Trophoblast cell (in vitro differentiated cells and primary cell): Measurements from ENCODE around the gene ANKRD35.

ENCODE experiments used
- DNase-seq, 2 donors: peaks; one replicate each; pipeline ENCODE4 v3.0.0-alpha.2; 2016
- H2AFZ ChIP-seq: 2 replicates; pipeline ENCODE4 v1.6.1; 2013; ENCODE audit warnings: low read length, moderate library complexity, mild to moderate bottlenecking; ENCODE audit not compliant: insufficient read depth, poor library complexity
- H2AK5ac ChIP-seq: 2 replicates; pipeline ENCODE4 v1.6.1; 2013; ENCODE audit warnings: mild to moderate bottlenecking, low read length
- H2BK120ac ChIP-seq: 2 replicates; pipeline ENCODE4 v1.6.1; 2013; ENCODE audit warnings: low read length, mild to moderate bottlenecking, moderate library complexity; ENCODE audit not compliant: insufficient read depth, poor library complexity
- H2BK12ac ChIP-seq: 2 replicates; pipeline ENCODE4 v1.6.1; 2013; ENCODE audit warnings: mild to moderate bottlenecking, low read length, moderate library complexity
- H2BK5ac ChIP-seq: 2 replicates; pipeline ENCODE4 v1.6.1; 2013; ENCODE audit warnings: low read length, low read depth, moderate library complexity, mild to moderate bottlenecking; ENCODE audit not compliant: poor library complexity
- H3K14ac ChIP-seq: 2 replicates; pipeline ENCODE4 v1.6.1; 2013; ENCODE audit warnings: mild to moderate bottlenecking, low read length
- H3K18ac ChIP-seq: 2 replicates; pipeline ENCODE4 v1.6.1; 2013; ENCODE audit warnings: mild to moderate bottlenecking, low read length
- H3K23ac ChIP-seq: 2 replicates; pipeline ENCODE4 v1.6.1; 2013; ENCODE audit warnings: low read length
- H3K27ac ChIP-seq: 2 replicates; pipeline ENCODE4 v1.5.1; 2013; ENCODE audit warnings: low read depth, mild to moderate bottlenecking, inconsistent platforms, low read length, moderate library complexity
- H3K27me3 ChIP-seq: 2 replicates; pipeline ENCODE4 v1.6.1; 2013; ENCODE audit warnings: inconsistent platforms, mild to moderate bottlenecking, low read length, moderate library complexity; ENCODE audit not compliant: insufficient read depth
- H3K36me3 ChIP-seq, 2 experiments: 1 replicate in 1 of 2; 2 replicates in 1 of 2; pipeline ENCODE4 v1.6.1; 2013; ENCODE audit warnings: low read length in 2 of 2, mild to moderate bottlenecking in 2 of 2, moderate library complexity in 1 of 2; ENCODE audit not compliant: insufficient read depth in 2 of 2, control insufficient read depth in 1 of 2
- H3K4ac ChIP-seq: 2 replicates; pipeline ENCODE4 v1.6.1; 2013; ENCODE audit warnings: low read depth, mild to moderate bottlenecking, low read length, moderate library complexity
- H3K4me1 ChIP-seq, 2 experiments: 1 replicate in 1 of 2; 2 replicates in 1 of 2; pipeline ENCODE4 v1.6.1; 2013; ENCODE audit warnings: low read length in 2 of 2, mild to moderate bottlenecking in 2 of 2, moderate library complexity in 1 of 2; ENCODE audit not compliant: insufficient read depth in 2 of 2, control insufficient read depth in 1 of 2
- H3K4me2 ChIP-seq: 2 replicates; pipeline ENCODE4 v1.6.1; 2013; ENCODE audit warnings: inconsistent platforms, mild to moderate bottlenecking, low read length, moderate library complexity
- H3K4me3 ChIP-seq: 2 replicates; pipeline ENCODE4 v1.5.1; 2013; ENCODE audit warnings: mild to moderate bottlenecking, low read depth, low read length, inconsistent platforms
- H3K79me1 ChIP-seq: one replicate; pipeline ENCODE4 v1.6.1; 2013; ENCODE audit warnings: low read length
- H3K79me2 ChIP-seq: 2 replicates; pipeline ENCODE4 v1.6.1; 2013; ENCODE audit warnings: low read length, mild to moderate bottlenecking; ENCODE audit not compliant: control insufficient read depth, insufficient read depth, poor library complexity
- H3K9ac ChIP-seq: 2 replicates; pipeline ENCODE4 v1.6.1; 2013; ENCODE audit warnings: mild to moderate bottlenecking, low read length
- H3K9me3 ChIP-seq: 2 replicates; pipeline ENCODE4 v1.6.1; 2013; ENCODE audit warnings: low read depth, mild to moderate bottlenecking, control low read depth, inconsistent platforms, low read length; ENCODE audit not compliant: insufficient read depth
- H4K12ac ChIP-seq: 2 replicates; pipeline ENCODE4 v1.6.1; 2013; ENCODE audit warnings: low read depth, mild to moderate bottlenecking, low read length, moderate library complexity
- H4K8ac ChIP-seq: 2 replicates; pipeline ENCODE4 v1.6.1; 2013; ENCODE audit warnings: low read depth, mild to moderate bottlenecking, low read length, moderate library complexity
- H4K91ac ChIP-seq: one replicate; pipeline ENCODE4 v1.6.1; 2013; ENCODE audit warnings: low read depth, mild to moderate bottlenecking, low read length, moderate library complexity
- WGBS: extraction: QIAGEN DNeasy Blood & Tissue Kit; methylation state at CpG from one replicate; pipeline ENCODE4 v1.1.7; 2013; ENCODE audit warnings: missing lambda C conversion rate; ENCODE audit not compliant: insufficient read length, insufficient coverage; ENCODE audit errors: extremely low coverage; 5-methylcytosine and 5-hydroxymethylcytosine counted together

The ANKRD35 gene

DNA sequence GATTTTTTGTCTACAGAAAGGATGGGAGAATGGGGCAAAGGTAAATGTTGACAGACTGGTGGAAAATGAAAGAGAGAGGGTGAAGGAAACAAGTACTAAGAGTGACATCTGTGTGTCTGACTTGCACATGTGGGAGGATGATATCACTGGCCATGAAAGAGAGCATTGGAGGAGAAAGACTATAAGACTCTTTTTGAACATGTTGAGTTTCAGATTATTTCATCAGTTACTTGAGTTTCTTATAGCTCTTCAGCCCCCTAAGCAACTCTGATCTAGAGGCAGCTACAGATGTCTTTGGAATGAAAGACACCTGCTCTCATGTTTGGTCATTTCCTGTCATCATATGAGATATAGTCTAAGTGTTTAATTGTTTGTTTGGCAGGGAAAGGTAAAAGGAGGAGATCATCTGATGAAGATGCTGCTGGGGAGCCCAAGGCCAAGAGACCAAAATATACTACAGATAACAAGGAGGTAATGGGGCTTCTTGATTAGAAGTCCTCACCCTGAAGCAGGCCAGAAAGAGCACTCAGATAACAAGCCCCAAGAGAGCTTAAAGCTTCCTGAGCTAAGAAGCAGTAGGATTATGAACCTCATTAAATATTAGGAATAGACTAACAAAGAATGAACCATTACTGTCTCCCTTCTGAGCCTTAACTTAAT, 57.2 kb downstream of the ANKRD35 start:
- H3K9me3 ChIP-seq, result no peaks in the 10 kb centered on the region
- no peak overlapping the region for H2BK5ac ChIP-seq
- H3K18ac ChIP-seq, result no peak overlapping the region
- H3K4me3 ChIP-seq, result no peak overlapping the region
- no peak overlapping the region for H3K9ac ChIP-seq
- H3K23ac ChIP-seq, result no peak overlapping the region
- H2AK5ac ChIP-seq, result no peak overlapping the region
- no peak overlapping the region for H3K4ac ChIP-seq
- peaks cover 7% of the 10 kb centered on the region for H3K79me1 ChIP-seq
- no peak overlapping the region for H2AFZ ChIP-seq
- no peak overlapping the region for H4K8ac ChIP-seq
- H2BK12ac ChIP-seq, result no peak overlapping the region
- H3K79me2 ChIP-seq, result peaks cover 6% of the 10 kb centered on the region
- no peak overlapping the region for H3K14ac ChIP-seq
- H2BK120ac ChIP-seq, result no peak overlapping the region
- no peak overlapping the region for H3K4me2 ChIP-seq
- H4K12ac ChIP-seq, result no peak overlapping the region
- H3K36me3 ChIP-seq, result peaks cover 20 to 37% of the 10 kb centered on the region in 2 experiments
- H4K91ac ChIP-seq, result no peak overlapping the region
- no peaks in the 10 kb centered on the region for H3K27me3 ChIP-seq
- H3K27ac ChIP-seq, result no peak overlapping the region
- no peak for DNase-seq
- H3K4me1 ChIP-seq, result peaks cover 0 to 2% of the 10 kb centered on the region in 2 experiments

- no peak overlapping the region for H2BK12ac ChIP-seq
- no peak overlapping the region for H4K91ac ChIP-seq
- H3K14ac ChIP-seq, result no peak overlapping the region
- H4K12ac ChIP-seq, result no peak overlapping the region
- no peak overlapping the region for H2AFZ ChIP-seq
- H3K23ac ChIP-seq, result no peak overlapping the region
- no peaks in the 10 kb centered on the region for H3K9me3 ChIP-seq
- no peak overlapping the region for H3K4ac ChIP-seq
- H3K36me3 ChIP-seq, result peaks cover 17 to 32% of the 10 kb centered on the region in 2 experiments
- peaks cover 7% of the 10 kb centered on the region for H3K79me1 ChIP-seq
- no peak overlapping the region for H4K8ac ChIP-seq
- no peak overlapping the region for H2AK5ac ChIP-seq
- no peak overlapping the region for H3K27ac ChIP-seq
- no peak overlapping the region for H2BK5ac ChIP-seq
- no peak overlapping the region for H3K4me3 ChIP-seq
- no peaks in the 10 kb centered on the region for H3K27me3 ChIP-seq
- DNase-seq, result no peak
- H3K9ac ChIP-seq, result no peak overlapping the region
- peaks cover 6% of the 10 kb centered on the region for H3K79me2 ChIP-seq
- H2BK120ac ChIP-seq, result no peak overlapping the region
- peaks cover 0 to 2% of the 10 kb centered on the region in 2 experiments for H3K4me1 ChIP-seq
- H3K18ac ChIP-seq, result no peak overlapping the region
- H3K4me2 ChIP-seq, result no peak overlapping the region
Measured at GRCh38 chr1:145827966-145828365, 57.7 kb downstream of the ANKRD35 start.

- no peak overlapping the region for H3K27ac ChIP-seq
- no peak overlapping the region for H2BK12ac ChIP-seq
- H3K9ac ChIP-seq, result no peak overlapping the region
- H3K4me1 ChIP-seq, result peaks cover 0 to 2% of the 10 kb centered on the region in 2 experiments
- H3K14ac ChIP-seq, result no peak overlapping the region
- H3K79me2 ChIP-seq, result peaks cover 6% of the 10 kb centered on the region
- H3K27me3 ChIP-seq, result no peaks in the 10 kb centered on the region
- no peak overlapping the region for H4K8ac ChIP-seq
- H2BK5ac ChIP-seq, result no peak overlapping the region
- H3K4me2 ChIP-seq, result no peak overlapping the region
- H4K91ac ChIP-seq, result no peak overlapping the region
- no peak overlapping the region for H3K23ac ChIP-seq
- H3K9me3 ChIP-seq, result no peaks in the 10 kb centered on the region
- no peak overlapping the region for H2AFZ ChIP-seq
- H3K79me1 ChIP-seq, result peaks cover 7% of the 10 kb centered on the region
- no peak overlapping the region for H2AK5ac ChIP-seq
- DNase-seq, result no peak
- H3K4ac ChIP-seq, result no peak overlapping the region
- no peak overlapping the region for H3K4me3 ChIP-seq
- no peak overlapping the region for H2BK120ac ChIP-seq
- no peak overlapping the region for H4K12ac ChIP-seq
- H3K18ac ChIP-seq, result no peak overlapping the region
- peaks cover 13 to 24% of the 10 kb centered on the region in 2 experiments for H3K36me3 ChIP-seq
- no CpG with 5 or more reads among the region's 2 CpGs for WGBS
Measured at GRCh38 chr1:145826030-145826429, 59.6 kb downstream of the ANKRD35 start.

- peak overlapping the region; percentile 10 for H2BK5ac ChIP-seq
- no peak overlapping the region for H2AK5ac ChIP-seq
- DNase-seq, result no peak
- H3K4me2 ChIP-seq, result peak overlapping the region; percentile 39
- peak overlapping the region; percentile 49 for H4K91ac ChIP-seq
- peak overlapping the region; percentile 78 for H3K14ac ChIP-seq
- no peak overlapping the region for H3K23ac ChIP-seq
- peak overlapping the region; percentile 13 for H3K4ac ChIP-seq
- peaks cover 7% of the 10 kb centered on the region for H3K79me1 ChIP-seq
- H4K12ac ChIP-seq, result peak overlapping the region; percentile 84
- peak overlapping the region; percentile 88 for H3K4me3 ChIP-seq
- peak overlapping the region; percentile 79 for H3K27ac ChIP-seq
- H2AFZ ChIP-seq, result peak overlapping the region; percentile 58
- H3K27me3 ChIP-seq, result no peaks in the 10 kb centered on the region
- H2BK120ac ChIP-seq, result peak overlapping the region; percentile 37
- H3K4me1 ChIP-seq, result peaks cover 0 to 2% of the 10 kb centered on the region in 2 experiments
- H3K9me3 ChIP-seq, result no peaks in the 10 kb centered on the region
- H2BK12ac ChIP-seq, result no peak overlapping the region
- H3K18ac ChIP-seq, result peak overlapping the region; percentile 73
- H3K9ac ChIP-seq, result peak overlapping the region; percentile 94
- peak overlapping the region; percentile 91 for H4K8ac ChIP-seq
- peaks cover 6% of the 10 kb centered on the region for H3K79me2 ChIP-seq
- peaks cover 7 to 16% of the 10 kb centered on the region in 2 experiments for H3K36me3 ChIP-seq
- no CpG with 5 or more reads among the region's 7 CpGs for WGBS
Measured at GRCh38 chr1:145824499-145824842, 61.2 kb downstream of the ANKRD35 start.
